ENCODE measurements around the gene AFAP1L2.

AFAP1L2 gene

DNA sequence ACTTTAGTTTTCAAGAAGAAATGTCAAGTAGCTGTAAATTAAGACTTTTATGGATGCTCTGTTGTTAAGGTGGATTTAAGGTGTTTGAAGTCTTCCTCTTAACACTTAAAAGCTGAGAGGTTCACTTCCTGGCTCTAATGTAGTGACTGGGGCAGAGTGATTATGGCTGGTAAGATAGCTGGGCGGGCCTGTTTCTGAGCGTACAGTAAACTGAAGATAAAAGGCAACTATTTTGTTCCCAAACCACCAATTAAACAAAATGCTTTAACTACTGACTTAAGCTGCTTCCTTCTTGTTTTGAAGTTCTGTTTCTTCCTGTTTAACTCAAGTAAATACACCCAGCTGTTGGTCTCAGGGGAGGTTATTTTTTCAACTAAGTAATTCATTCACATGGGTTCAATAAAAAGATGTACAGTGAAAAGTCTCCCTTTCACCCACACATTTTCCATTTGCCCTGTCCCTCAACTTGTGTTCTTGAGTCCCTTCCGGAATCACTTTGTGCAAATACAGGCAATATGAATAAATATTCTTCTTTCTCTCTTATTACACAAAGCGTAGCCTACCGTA lies 145.9 kb downstream of the AFAP1L2 start:
- peak; percentile 23 for DNase-seq

DNA sequence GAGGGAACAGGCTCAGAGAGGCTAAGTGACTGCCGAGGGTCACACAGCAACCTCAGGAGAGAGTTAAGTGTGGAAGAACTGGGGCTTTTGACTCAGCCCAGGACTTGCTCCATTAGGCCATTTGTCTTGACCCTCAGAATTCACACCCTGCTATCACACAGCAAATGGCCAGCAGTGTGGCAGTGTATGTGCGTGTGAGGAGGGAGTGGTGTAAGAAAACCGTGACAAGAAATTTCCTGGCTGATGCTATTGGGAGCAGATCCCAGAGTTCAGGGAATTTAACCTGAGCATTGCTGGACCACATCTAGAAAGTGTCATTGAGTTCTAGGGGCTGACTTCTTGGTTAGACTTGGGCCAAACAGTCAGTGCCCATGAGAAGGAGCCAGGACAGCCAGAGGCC lies 146.8 kb downstream of the AFAP1L2 start:
- DNase-seq: no peak

DNA sequence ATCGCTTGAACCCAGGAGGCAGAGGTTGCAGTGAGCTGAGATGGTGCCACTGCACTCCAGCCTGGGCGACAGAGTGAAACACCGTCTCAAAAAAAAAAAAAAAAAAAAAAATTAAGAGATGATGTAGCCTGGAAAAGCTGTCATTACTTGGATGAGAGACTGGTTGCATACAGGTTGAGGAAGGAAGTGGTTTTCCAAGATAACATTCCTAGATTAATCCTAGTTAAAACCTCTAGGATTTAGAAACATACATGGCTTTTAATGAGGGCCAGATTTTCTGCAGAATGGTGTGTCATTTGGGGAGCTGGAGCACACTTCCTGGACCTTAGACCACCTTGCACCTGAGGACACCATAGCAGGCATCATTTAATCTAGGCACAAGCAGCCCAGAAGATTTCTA lies 147.5 kb downstream of the AFAP1L2 start:
- DNase-seq: no peak

DNA sequence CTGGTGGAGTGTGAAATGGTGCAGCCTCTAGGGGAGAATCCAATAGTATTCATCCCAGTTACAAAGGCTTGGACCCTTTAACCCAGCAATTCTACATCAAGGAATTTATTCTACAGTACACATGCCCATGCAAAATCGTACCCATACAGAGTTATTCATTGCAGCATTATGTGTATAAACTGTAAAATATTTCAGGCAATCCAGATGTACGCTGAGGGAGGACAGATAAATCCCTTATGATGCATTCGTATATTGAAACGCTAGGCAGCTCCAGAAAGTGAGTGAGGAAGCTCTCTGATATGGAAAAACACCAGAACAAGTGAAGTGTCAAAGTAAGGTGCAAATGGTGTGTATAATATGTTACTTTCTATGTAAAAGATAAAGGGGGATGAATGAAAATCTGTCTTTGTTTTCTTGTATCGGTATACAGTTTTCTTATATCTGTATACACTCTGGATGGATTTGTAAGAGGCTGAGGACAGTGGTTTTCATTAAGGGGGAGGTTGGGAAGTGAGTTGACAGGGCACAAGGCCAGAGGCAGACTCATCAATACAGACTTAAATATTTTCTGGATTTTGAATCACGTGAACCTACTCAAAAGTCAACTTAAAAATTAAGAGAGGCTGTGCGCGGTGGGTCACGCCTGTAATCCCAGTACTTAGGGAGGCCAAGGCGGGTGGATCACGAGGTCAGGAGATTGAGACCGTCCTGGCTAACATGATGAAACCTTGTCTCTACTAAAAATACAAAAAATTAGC lies 148.1 kb downstream of the AFAP1L2 start:
- DNase-seq: no peak

DNA sequence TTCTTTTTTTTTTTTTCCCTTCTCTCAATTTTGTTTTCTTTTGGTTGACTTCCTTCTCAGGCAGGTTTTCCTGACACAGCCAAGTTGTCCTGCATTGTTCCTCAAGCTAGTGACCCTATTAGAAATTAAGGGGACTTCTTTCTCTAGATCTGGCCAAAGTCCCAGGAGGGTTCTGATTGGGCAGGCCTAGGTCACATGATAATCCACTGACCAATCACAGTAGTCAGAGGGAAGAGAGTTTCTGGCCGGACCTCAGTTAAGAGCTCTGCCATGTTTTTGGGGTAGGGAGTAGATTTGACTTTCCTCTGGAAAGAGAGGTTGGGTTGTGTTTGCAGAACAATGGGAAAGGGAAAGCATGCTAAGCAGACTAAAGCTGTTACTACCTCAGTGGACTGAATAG lies 149.1 kb downstream of the AFAP1L2 start:
- no peak for DNase-seq

- DNase-seq: no peak
Observed at GRCh38 chr10:114252883-114253282, 151.4 kb downstream of the AFAP1L2 start.

- DNase-seq: no peak
Observed at GRCh38 chr10:114252092-114252491, 152.2 kb downstream of the AFAP1L2 start.

- no peak for DNase-seq
Observed at GRCh38 chr10:114250716-114251115, 153.6 kb downstream of the AFAP1L2 start.

DNA sequence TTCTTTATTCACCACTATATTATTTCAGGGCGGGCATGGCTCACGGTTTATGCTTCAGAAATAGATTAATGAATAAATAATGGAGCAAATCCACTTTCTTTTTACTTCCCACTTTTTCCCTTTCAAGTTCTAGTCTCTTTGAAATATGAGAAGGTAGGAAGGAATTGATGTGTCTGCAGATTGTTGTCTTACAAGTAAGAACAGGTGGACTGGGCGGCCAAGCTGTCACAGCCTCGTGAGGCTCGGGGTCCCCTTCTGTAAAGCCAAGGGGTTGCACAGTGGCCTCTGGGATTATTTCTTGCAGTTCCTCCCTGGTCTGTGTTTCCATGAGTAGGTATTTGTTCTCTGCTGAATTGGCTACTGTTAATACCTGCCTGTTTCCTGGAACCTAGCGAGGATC lies 154.1 kb downstream of the AFAP1L2 start:
- peak; percentile 34 for DNase-seq

GRCh38 chr10:114246679-114247305 lies 157.5 kb downstream of the AFAP1L2 start:
- peak; percentile 50 for DNase-seq

DNA sequence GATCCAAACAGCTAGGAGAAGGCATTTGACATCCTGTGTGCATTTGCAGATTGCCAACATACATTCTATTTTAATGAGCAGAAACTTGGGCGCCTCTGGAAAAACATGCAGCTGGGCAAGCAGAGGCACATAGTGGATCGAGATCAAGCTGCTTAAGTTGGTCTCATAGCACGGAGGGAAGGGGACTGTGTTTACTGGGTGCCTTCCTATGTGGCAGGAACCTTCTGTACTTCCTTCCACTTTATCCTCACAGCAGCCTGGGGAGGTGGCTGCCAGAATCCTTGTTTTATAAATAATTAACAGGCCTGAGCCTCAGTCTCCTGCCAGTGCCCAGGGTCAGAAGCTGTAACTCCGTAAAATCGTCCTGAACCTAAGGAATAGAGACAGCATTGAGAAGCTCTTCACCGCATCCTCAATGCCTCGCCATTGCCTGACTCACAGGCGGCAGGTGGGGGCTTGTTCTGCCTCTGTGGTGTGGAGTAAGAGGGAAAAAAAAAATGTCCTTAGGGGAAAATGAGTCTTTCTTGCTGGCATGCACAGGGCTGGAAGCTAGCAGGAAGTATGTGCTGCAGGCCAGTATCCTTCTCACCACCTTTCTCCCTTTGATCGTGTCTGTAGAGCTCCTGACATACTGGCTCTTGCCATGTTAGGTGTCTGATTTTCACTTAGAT lies 159.0 kb downstream of the AFAP1L2 start:
- DNase-seq: no peak

Data from NCI-H510A treated with DMSO at 0.1 percent for 48 hours (cell line).